ENCODE results near the gene FAM53A.

- TF ChIP-seq, protein P1, sequence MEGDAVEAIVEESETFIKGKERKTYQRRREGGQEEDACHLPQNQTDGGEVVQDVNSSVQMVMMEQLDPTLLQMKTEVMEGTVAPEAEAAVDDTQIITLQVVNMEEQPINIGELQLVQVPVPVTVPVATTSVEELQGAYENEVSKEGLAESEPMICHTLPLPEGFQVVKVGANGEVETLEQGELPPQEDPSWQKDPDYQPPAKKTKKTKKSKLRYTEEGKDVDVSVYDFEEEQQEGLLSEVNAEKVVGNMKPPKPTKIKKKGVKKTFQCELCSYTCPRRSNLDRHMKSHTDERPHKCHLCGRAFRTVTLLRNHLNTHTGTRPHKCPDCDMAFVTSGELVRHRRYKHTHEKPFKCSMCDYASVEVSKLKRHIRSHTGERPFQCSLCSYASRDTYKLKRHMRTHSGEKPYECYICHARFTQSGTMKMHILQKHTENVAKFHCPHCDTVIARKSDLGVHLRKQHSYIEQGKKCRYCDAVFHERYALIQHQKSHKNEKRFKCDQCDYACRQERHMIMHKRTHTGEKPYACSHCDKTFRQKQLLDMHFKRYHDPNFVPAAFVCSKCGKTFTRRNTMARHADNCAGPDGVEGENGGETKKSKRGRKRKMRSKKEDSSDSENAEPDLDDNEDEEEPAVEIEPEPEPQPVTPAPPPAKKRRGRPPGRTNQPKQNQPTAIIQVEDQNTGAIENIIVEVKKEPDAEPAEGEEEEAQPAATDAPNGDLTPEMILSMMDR (conservative IDR thresholded peaks at IDR 0.05 in 1 of 2, IDR thresholded peaks at IDR 0.05 in 1 of 2; ENCODE audit: low read depth in 1 of 2, low read length in 2 of 2) = no peak
- no peak for TF ChIP-seq EZH2 (IDR thresholded peaks at IDR 0.05; ENCODE audit: low read length, missing control alignments)
These were observed 42.4 kb downstream of the FAM53A start for GRCh38 chr4:1641671-1642070.

Measured in fibroblast of lung (primary cell).